Transverse colon (tissue), 4 donors: Measurements from ENCODE around the gene CELA2A. TPM values are rescaled to one million over a fixed set of nuclear protein-coding genes. Genes with fewer than 3 reads are reported as not detected.
"Not testable (repeated sequence)": the region's sequence is repeated elsewhere in the genome, so short reads cannot be mapped to it uniquely, and the experiment has no call there.

Experiments used
- DNase-seq: peaks from one replicate; pipeline ENCODE4 v3.0.0-alpha.2; 2019
- H3K27ac ChIP-seq, 4 donors: fragments of 200-600 bp; sonication (generic); 2 replicates each; pipeline ENCODE4 v1.5.1; 2016 to 2018; ENCODE audit warnings: inconsistent platforms in 4 of 4
- H3K27me3 ChIP-seq: fragments of 200-600 bp; sonication (generic); 2 replicates; pipeline ENCODE4 v1.5.1; 2017; ENCODE audit warnings: inconsistent platforms
- H3K36me3 ChIP-seq, 4 donors: fragments of 200-600 bp; sonication (generic); 2 replicates each; pipeline ENCODE4 v1.5.1; 2017 to 2019; ENCODE audit warnings: inconsistent platforms in 4 of 4
- H3K4me1 ChIP-seq, 4 donors: fragments of 200-600 bp; sonication (generic); 2 replicates each; pipeline ENCODE4 v1.5.1; 2017 to 2020; ENCODE audit warnings: inconsistent platforms in 4 of 4
- H3K4me3 ChIP-seq, 4 donors: fragments of 200-600 bp; sonication (generic); 1 replicate in 1 of 4; 2 replicates in 3 of 4; pipeline versions ENCODE4 v1.5.1 to v1.6.1; 2017 to 2019; ENCODE audit warnings: inconsistent platforms in 4 of 4
- H3K9me3 ChIP-seq, 2 donors: fragments of 200-600 bp; sonication (generic); 2 replicates each; pipeline ENCODE4 v1.5.1; 2017 to 2019; ENCODE audit warnings: inconsistent platforms in 2 of 2
- EP300 ChIP-seq: sonication (generic); formaldehyde crosslinking; IDR thresholded peaks from one replicate; pipeline ENCODE4 v1.6.1; 2017; ENCODE audit warnings: antibody characterized with exemption, low read depth
- POLR2A ChIP-seq: fragments of 450-650 bp; IDR thresholded peaks from one replicate; pipeline ENCODE4 v1.6.1; 2016; ENCODE audit warnings: antibody characterized with exemption, mild to moderate bottlenecking, moderate library complexity
- POLR2AphosphoS5 ChIP-seq, 3 donors: sonication (generic); formaldehyde crosslinking; IDR thresholded peaks; one replicate each; pipeline ENCODE4 v1.6.1; 2016; ENCODE audit warnings: antibody characterized with exemption in 3 of 3
- WGBS, 2 donors: methylation state at CpG; one replicate each; pipeline ENCODE4 v1.1.5; 2018; ENCODE audit warnings: low coverage in 1 of 2; 5-methylcytosine and 5-hydroxymethylcytosine counted together
- in situ Hi-C, 4 donors: fragments of 200-750 bp; cut with MboI; loops; one replicate each; pipeline versions ENCODE4 v1.15.0 to v1.15.1; 2017; ENCODE audit warnings: low sequenced_read_pairs in 3 of 4, low pct_ligation_motif_present in 1 of 4, low pct_unique_long_range_greater_than_20kb in 1 of 4
- intact Hi-C: fragments of 100-400 bp; cut with DNase I; formaldehyde crosslinking; loops from one replicate; pipeline ENCODE4 v1.15.1; 2023; ENCODE audit warnings: low total_unique reads
- total RNA-seq, 4 donors: library from RNA; depleted of rRNA; stranded (reverse); fragments of >200 nt; gene quantifications; one replicate each; pipeline ENCODE4 v1.1.0, GENCODE V29; 2016
- TF ChIP-seq, protein P1 (sequence below), 5 experiments: fragments of 200-600 bp in 3 of 5; fragments of 450-650 bp in 2 of 5; sonication (generic) in 3 of 5; IDR thresholded peaks; 1 replicate in 2 of 5; 2 replicates in 3 of 5; pipeline ENCODE4 v1.5.1; 2016 to 2017; ENCODE audit warnings: antibody characterized with exemption in 5 of 5, inconsistent platforms in 3 of 5, mild to moderate bottlenecking in 2 of 5, moderate library complexity in 1 of 5

Gene CELA2A
- total RNA-seq, 4 donors from 2014 or later: not detected

DNA sequence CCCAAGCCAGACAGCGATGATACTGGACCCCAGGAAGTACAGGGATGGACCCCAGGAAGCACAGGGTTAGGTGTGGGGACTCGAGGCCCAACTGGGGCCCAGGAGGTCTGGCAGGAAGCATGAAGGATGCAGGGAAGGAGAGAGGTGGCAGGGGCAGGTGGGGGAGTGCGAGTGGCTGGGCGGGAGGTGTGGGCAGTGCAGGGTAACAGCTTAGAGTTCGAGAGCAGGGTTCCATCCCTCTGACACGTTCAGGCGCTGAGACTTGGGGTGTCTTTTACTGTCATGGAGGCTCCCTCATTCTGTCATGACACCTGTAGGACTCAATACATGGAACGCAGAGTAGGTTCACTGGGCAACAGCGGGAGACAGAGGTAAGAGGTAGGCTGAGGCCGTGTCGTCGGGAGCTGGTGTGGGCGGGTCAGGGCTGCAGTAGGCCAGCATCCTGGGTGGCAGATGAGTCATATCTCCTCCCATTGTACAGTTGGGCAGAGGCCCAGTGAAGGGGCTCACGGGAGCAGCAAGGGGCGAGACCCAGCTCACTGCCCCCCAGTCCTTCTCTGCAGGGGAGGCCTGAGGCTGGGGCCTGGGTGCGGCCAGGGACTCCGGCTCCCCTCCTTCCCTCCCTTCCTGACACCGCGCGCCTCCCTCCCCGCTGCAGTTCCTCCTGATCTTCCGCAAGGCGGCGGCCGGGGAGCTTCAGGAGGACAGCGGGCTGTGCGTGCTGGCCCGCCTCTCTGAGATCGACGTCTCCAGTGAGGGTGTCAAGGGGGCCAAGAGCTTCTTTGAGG lies 29.8 kb upstream of the CELA2A start:
- H3K9me3 ChIP-seq: no peaks in the 10 kb centered on the region
- H3K4me1 ChIP-seq: peaks cover 38 to 72% (median 48%) of the 10 kb centered on the region in 4 donors
- H3K4me3 ChIP-seq: peak overlapping the region in 2 of 4 donors; percentile 3 to 7
- peak; percentile 79 for DNase-seq
- no peaks in the 10 kb centered on the region for H3K27me3 ChIP-seq
- H3K36me3 ChIP-seq: peaks cover 0 to 6% (median 0%) of the 10 kb centered on the region in 4 donors
- H3K27ac ChIP-seq: peak overlapping the region; percentile 82 to 90 (median 84)
- TF ChIP-seq POLR2AphosphoS5 (IDR thresholded peaks at IDR 0.05) (peak in 1 of 3 donors; percentile 44), POLR2A (no peak), EP300 (no peak)
- TF ChIP-seq, protein P1, sequence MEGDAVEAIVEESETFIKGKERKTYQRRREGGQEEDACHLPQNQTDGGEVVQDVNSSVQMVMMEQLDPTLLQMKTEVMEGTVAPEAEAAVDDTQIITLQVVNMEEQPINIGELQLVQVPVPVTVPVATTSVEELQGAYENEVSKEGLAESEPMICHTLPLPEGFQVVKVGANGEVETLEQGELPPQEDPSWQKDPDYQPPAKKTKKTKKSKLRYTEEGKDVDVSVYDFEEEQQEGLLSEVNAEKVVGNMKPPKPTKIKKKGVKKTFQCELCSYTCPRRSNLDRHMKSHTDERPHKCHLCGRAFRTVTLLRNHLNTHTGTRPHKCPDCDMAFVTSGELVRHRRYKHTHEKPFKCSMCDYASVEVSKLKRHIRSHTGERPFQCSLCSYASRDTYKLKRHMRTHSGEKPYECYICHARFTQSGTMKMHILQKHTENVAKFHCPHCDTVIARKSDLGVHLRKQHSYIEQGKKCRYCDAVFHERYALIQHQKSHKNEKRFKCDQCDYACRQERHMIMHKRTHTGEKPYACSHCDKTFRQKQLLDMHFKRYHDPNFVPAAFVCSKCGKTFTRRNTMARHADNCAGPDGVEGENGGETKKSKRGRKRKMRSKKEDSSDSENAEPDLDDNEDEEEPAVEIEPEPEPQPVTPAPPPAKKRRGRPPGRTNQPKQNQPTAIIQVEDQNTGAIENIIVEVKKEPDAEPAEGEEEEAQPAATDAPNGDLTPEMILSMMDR (IDR thresholded peaks at IDR 0.05): peak; percentile 42 to 79 (median 55)
- intact Hi-C loops (no loop called here), in situ Hi-C loops (loop anchor here (5.0 to 25.0 kb wide), 3 partner anchors 89 to 289 kb away; no protein-coding TSS in a partner anchor)
- 69 to 70% methylated on average over 8 to 30 of the region's 30 CpGs for WGBS, 2 donors

DNA sequence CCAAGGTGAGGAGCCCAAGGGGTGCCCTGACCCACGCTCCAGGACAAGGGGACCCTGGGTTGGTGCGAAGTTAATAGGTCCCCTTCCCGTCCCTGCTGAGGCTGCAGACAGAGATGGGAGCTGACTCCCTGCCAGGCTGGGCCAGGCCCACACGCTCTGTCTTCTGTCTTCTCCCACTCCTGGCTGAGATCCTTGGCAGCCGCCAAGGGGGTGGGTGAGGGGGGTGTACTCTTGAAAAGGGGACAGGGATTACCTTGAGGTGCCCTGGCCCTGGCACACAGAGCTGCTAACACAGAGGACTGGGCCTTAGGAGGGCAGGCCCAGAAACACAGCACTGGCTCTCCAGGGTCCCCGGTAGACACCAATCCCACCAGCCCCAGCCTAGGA lies 29.3 kb upstream of the CELA2A start:
- no peak for DNase-seq
- TF ChIP-seq POLR2AphosphoS5 (IDR thresholded peaks at IDR 0.05): peak in 2 of 3 donors; percentile 31 to 42
- no peak for TF ChIP-seq POLR2A
- TF ChIP-seq, protein P1 (IDR thresholded peaks at IDR 0.05): peak in 1 of 5 experiments; percentile 20
- TF ChIP-seq EP300: no peak
- intact Hi-C loops (no loop called here), in situ Hi-C loops (loop anchor here (5.0 to 25.0 kb wide), 3 partner anchors 90 to 290 kb away; no protein-coding TSS in a partner anchor)
- peaks cover 0 to 6% (median 0%) of the 10 kb centered on the region in 4 donors for H3K36me3 ChIP-seq
- H3K4me3 ChIP-seq: peak overlapping the region in 2 of 4 donors; percentile 3 to 7
- H3K27ac ChIP-seq: peak overlapping the region; percentile 82 to 90 (median 84)
- 52% methylated on average over 5 of the region's 6 CpGs; no CpG with 5 or more reads in 1 of the 2 donors for WGBS, 2 donors
- H3K4me1 ChIP-seq: peaks cover 36 to 71% (median 46%) of the 10 kb centered on the region in 4 donors
- H3K9me3 ChIP-seq: no peaks in the 10 kb centered on the region
- H3K27me3 ChIP-seq: no peaks in the 10 kb centered on the region

DNA sequence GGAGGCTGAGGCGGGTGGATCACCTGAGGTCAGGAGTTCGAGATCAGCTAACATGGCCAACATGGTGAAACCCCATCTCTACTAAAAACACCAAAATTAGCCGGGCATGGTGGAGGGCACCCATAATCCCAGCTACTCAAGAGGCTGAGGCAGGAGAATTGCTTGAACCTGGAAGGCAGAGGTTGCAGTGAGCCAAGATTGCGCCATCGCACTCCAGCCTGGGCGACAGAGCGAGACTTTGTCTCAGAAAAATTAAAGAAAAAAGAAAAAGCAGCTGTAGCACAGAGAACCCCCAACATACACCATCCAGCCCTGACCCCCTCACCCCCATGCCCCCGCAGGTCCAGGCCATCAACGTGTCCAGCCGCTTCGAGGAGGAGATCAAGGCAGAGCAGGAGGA lies 28.3 kb upstream of the CELA2A start:
- in situ Hi-C loops: loop anchor here (5.0 to 25.0 kb wide), 3 partner anchors 91 to 291 kb away; no protein-coding TSS in a partner anchor
- H3K27ac ChIP-seq: peak overlapping the region in 3 of 4 donors; percentile 83 to 90 (median 84)
- WGBS, 2 donors: 92% methylated on average over 11 of the region's 11 CpGs; no CpG with 5 or more reads in 1 of the 2 donors
- peaks cover 28 to 65% (median 42%) of the 10 kb centered on the region in 4 donors for H3K4me1 ChIP-seq
- H3K4me3 ChIP-seq, H3K36me3 ChIP-seq, DNase-seq, intact Hi-C loops, H3K27me3 ChIP-seq, H3K9me3 ChIP-seq: not testable (repeated sequence)

DNA sequence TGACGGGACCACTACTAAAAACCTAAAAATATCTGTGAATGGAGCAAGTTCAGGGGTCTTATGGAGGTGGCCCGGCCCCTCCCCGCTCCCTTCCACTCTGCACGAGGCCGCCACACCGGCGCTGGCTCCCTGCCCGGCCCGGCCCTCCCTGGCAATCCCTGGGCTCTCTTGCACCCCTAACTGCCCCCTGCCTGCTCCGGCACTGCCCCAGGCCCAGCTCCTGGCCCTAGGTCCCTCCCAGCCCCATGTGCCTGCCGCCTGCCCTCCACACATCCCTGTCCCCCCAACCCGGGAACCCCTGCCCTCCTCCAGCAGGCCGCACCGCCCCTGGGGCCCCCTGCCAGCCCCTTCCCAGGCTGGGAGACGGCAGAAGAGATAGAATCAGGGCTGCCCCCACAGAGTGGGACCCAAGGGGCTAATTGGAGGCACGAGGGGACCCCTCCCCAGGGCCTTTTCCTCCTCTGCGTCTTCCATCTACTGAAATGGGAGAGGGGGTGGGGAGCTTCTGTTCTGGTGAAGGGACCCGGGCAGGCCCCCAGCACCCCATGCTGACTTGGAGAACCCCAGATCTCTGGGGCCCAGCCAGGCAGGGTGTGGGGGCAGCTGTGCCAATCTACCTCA lies 27.6 kb upstream of the CELA2A start:
- no peak overlapping the region for H3K4me3 ChIP-seq
- H3K9me3 ChIP-seq: no peaks in the 10 kb centered on the region
- no peaks in the 10 kb centered on the region for H3K27me3 ChIP-seq
- intact Hi-C loops (no loop called here), in situ Hi-C loops (loop anchor here (5.0 to 25.0 kb wide), 3 partner anchors 92 to 292 kb away; no protein-coding TSS in a partner anchor)
- peaks cover 28 to 59% (median 37%) of the 10 kb centered on the region in 4 donors for H3K4me1 ChIP-seq
- TF ChIP-seq EP300 (no peak), POLR2A (no peak), POLR2AphosphoS5 (IDR thresholded peaks at IDR 0.05) (no peak)
- TF ChIP-seq, protein P1 (IDR thresholded peaks at IDR 0.05): no peak
- peak overlapping the region in 1 of 4 donors; percentile 37 for H3K27ac ChIP-seq
- 84% methylated on average over 14 of the region's 18 CpGs; no CpG with 5 or more reads in 1 of the 2 donors for WGBS, 2 donors
- no peak for DNase-seq
- peaks cover 0 to 6% (median 0%) of the 10 kb centered on the region in 4 donors for H3K36me3 ChIP-seq
